Testis (tissue), 2 donors: Measurements from ENCODE around the gene ERG28.

Experiments
- POLR2A ChIP-seq: fragments of 450-650 bp; IDR thresholded peaks from one replicate; pipeline ENCODE4 v1.6.1; 2017; ENCODE audit warnings: antibody characterized with exemption, mild to moderate bottlenecking, moderate library complexity
- TF ChIP-seq, protein P1 (sequence below), 3 experiments: fragments of 450-650 bp in 2 of 3; fragments of 200-600 bp in 1 of 3; sonication (generic) in 1 of 3; IDR thresholded peaks; one replicate each; pipeline ENCODE4 v1.5.1; 2016 to 2019; ENCODE audit warnings: antibody characterized with exemption in 3 of 3, mild to moderate bottlenecking in 2 of 3, moderate library complexity in 1 of 3

DNA sequence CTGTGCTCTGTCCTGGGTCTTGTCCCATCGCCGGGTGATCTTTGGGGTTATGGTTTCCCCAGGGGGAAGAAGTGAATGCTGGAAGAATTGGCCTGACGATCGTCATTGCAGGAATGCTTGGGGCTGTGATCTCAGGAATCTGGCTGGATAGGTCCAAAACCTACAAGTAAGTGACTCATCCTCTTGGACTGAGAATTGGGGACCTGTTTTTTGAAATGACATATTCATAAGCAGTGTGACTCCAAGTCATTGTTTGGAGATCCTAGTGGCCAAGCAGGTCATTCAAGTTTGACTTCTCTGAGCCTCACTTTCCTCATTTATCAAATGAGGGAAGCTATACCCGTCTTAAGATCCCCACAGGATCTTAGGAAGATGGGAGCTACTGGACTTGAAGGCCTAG lies 25.8 kb downstream of the ERG28 start:
- no peak for TF ChIP-seq POLR2A
- TF ChIP-seq, protein P1, sequence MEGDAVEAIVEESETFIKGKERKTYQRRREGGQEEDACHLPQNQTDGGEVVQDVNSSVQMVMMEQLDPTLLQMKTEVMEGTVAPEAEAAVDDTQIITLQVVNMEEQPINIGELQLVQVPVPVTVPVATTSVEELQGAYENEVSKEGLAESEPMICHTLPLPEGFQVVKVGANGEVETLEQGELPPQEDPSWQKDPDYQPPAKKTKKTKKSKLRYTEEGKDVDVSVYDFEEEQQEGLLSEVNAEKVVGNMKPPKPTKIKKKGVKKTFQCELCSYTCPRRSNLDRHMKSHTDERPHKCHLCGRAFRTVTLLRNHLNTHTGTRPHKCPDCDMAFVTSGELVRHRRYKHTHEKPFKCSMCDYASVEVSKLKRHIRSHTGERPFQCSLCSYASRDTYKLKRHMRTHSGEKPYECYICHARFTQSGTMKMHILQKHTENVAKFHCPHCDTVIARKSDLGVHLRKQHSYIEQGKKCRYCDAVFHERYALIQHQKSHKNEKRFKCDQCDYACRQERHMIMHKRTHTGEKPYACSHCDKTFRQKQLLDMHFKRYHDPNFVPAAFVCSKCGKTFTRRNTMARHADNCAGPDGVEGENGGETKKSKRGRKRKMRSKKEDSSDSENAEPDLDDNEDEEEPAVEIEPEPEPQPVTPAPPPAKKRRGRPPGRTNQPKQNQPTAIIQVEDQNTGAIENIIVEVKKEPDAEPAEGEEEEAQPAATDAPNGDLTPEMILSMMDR (IDR thresholded peaks at IDR 0.05): no peak
